Esophagus squamous epithelium (tissue), 4 donors: ENCODE results near the gene UNC13C.

Experiments used
- CTCF ChIP-seq, 6 experiments: fragments of 450-650 bp in 4 of 6; fragments of 200-600 bp in 2 of 6; sonication (generic) in 2 of 6; IDR thresholded peaks; one replicate each; pipeline ENCODE4 v1.5.1; 2016 to 2019; ENCODE audit warnings: antibody characterized with exemption in 6 of 6, mild to moderate bottlenecking in 4 of 6, moderate library complexity in 4 of 6
- POLR2A ChIP-seq, 4 donors: fragments of 450-650 bp; IDR thresholded peaks; one replicate each; pipeline ENCODE4 v1.6.1; 2017; ENCODE audit warnings: antibody characterized with exemption in 4 of 4, mild to moderate bottlenecking in 4 of 4, moderate library complexity in 3 of 4

- TF ChIP-seq POLR2A (IDR thresholded peaks at IDR 0.05) (no peak), CTCF (IDR thresholded peaks at IDR 0.05) (no peak)
Observed at GRCh38 chr15:54605043-54605442, 626.8 kb downstream of the UNC13C start.
